Mesothelial cell of epicardium (in vitro differentiated cells): Measurements from ENCODE around the gene ZBTB6. TPM values are rescaled to one million over a fixed set of nuclear protein-coding genes. Genes with fewer than 3 reads are reported as not detected.

ENCODE experiments used
- DNase-seq, 2 experiments: peaks; one replicate each; pipeline ENCODE4 v3.0.0; 2021; ENCODE audit warnings: low spot score in 2 of 2; ENCODE audit not compliant: unreplicated experiment in 2 of 2
- H3K27ac Mint-ChIP-seq: 2 replicates; pipeline ENCODE4 v1.8.0; 2021; ENCODE audit warnings: mixed read lengths
- H3K27me3 Mint-ChIP-seq: 2 replicates; pipeline ENCODE4 v1.8.0; 2021; ENCODE audit warnings: low read depth, mixed read lengths
- H3K36me3 Mint-ChIP-seq: 2 replicates; pipeline ENCODE4 v1.8.0; 2021; ENCODE audit warnings: mixed read lengths
- H3K4me1 Mint-ChIP-seq: 2 replicates; pipeline ENCODE4 v1.8.0; 2021; ENCODE audit warnings: mixed read lengths
- H3K4me3 Mint-ChIP-seq: 2 replicates; pipeline ENCODE4 v1.8.0; 2021; ENCODE audit warnings: mild to moderate bottlenecking, moderate library complexity, mixed read lengths
- H3K9me3 Mint-ChIP-seq: 2 replicates; pipeline ENCODE4 v1.8.0; 2021; ENCODE audit warnings: mixed read lengths
- total RNA-seq: library from RNA; stranded (reverse); gene quantifications from 3 replicates; pipeline ENCODE4 v1.2.1, GENCODE V29; 2021
- TF ChIP-seq, protein P1 (sequence below): fragments of 200-600 bp; sonication (generic); IDR thresholded peaks from one replicate; pipeline ENCODE4 v1.5.0; 2021; ENCODE audit warnings: antibody characterized with exemption; ENCODE audit not compliant: unreplicated experiment

Gene ZBTB6
- total RNA-seq, 1 donor from 2014 or later: 10.4 TPM

DNA sequence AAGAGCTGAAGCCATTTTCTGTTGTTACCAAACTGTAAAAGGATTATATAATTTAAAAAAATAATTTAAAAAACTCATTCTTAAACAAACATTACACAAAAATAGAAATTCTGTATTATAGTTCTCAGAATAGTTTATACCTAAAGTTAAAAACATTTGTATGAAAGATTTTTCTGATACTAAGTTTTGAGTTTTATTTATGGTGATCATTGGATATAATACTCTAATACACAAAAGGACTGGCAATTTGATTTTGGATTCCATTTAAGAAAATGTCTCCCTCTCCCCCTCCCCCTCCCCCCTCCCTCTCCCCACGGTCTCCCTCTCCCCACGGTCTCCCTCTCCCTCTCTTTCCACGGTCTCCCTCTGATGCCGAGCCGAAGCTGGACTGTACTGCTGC lies 47.0 kb downstream of the ZBTB6 start:
- no peak for DNase-seq
- Mint-ChIP-seq H3K27ac (no peak overlapping the region), H3K36me3 (peaks cover 53% of the 10 kb centered on the region), H3K4me3 (no peak overlapping the region), H3K4me1 (no peaks in the 10 kb centered on the region), H3K9me3 (peaks cover 5% of the 10 kb centered on the region), H3K27me3 (no peaks in the 10 kb centered on the region)
- TF ChIP-seq, protein P1, sequence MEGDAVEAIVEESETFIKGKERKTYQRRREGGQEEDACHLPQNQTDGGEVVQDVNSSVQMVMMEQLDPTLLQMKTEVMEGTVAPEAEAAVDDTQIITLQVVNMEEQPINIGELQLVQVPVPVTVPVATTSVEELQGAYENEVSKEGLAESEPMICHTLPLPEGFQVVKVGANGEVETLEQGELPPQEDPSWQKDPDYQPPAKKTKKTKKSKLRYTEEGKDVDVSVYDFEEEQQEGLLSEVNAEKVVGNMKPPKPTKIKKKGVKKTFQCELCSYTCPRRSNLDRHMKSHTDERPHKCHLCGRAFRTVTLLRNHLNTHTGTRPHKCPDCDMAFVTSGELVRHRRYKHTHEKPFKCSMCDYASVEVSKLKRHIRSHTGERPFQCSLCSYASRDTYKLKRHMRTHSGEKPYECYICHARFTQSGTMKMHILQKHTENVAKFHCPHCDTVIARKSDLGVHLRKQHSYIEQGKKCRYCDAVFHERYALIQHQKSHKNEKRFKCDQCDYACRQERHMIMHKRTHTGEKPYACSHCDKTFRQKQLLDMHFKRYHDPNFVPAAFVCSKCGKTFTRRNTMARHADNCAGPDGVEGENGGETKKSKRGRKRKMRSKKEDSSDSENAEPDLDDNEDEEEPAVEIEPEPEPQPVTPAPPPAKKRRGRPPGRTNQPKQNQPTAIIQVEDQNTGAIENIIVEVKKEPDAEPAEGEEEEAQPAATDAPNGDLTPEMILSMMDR: no peak

DNA sequence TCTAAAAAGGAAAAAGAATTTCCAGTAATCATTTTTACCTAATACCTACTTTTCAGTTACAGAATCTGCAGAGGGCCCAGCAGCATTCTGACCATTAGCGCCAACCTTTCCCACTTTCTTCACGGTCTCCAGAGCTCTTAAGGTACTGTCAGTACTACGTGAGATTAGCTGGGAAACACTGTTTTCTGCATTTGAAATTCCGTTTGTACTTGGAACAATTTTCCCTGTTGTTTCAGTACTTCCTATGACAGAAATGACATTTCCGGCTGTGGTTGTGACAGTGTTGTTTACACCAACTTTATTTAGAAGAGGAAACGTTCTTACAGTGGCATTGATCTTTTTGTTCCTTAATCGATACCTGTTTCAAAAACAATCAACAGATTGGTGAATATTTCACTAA lies 47.8 kb downstream of the ZBTB6 start:
- peaks cover 5% of the 10 kb centered on the region for H3K9me3 Mint-ChIP-seq
- DNase-seq: no peak
- TF ChIP-seq, protein P1: no peak
- H3K27me3 Mint-ChIP-seq: no peaks in the 10 kb centered on the region
- no peak overlapping the region for H3K27ac Mint-ChIP-seq
- peaks cover 46% of the 10 kb centered on the region for H3K36me3 Mint-ChIP-seq
- H3K4me3 Mint-ChIP-seq: no peak overlapping the region
- no peaks in the 10 kb centered on the region for H3K4me1 Mint-ChIP-seq

DNA sequence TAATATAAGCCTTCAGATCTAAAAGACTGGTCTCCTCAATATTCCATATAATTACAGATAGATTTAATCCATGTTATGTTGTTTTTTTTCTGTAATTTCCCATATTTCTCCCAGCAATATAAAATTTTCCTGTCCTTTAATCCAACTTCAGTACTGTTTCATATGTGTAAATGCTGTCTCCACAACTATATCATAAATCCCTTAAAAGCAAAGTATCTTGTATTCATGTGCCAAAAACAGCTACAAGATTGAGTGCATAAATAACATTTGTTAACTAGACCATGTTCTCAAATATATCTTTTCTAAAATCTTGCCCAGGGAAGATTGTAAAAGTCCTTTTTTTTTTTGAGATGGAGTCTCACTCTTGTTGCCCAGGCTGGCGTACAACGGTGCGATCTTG lies 49.7 kb downstream of the ZBTB6 start:
- Mint-ChIP-seq H3K27me3 (no peaks in the 10 kb centered on the region), H3K9me3 (peaks cover 13% of the 10 kb centered on the region), H3K27ac (no peak overlapping the region), H3K4me1 (no peaks in the 10 kb centered on the region), H3K4me3 (no peak overlapping the region), H3K36me3 (peaks cover 51% of the 10 kb centered on the region)
- DNase-seq: no peak
- TF ChIP-seq, protein P1: no peak

DNA sequence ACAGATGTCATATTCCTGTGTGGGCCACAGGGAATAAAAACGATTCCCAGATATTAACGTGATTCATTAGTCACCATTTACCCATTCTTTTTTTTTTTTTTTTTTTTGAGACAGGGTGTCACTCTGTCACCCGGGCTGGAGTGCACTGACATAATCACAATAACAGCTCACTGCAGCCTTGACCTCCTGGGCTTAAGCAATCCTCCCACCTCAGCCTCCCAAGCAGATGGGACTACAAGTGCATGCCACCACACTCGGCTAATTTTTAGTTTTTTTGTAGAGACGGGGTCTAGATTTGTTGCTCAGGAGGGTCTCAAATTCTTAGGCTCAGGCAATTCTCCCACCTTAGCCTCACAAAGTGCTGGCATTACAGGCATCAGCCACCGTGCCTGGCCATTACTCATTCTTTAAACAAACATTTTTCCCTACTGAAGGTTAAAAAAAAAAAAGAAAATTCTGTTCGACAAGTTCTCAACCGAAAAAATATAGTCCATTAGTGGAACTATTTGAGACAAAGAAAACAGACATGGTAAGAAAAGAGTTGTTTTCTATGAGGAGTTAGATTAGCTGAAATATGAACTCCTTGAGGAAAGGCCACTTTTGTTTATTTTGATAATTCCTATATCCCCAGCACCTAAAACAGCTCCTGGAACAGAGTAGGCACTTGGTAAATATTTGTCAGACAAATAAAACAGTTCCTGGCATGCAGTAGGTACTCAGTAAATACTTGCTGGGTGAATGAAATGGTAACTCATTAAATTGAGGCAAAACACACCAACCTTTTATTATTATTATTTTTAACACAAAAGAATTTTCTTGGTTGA lies 52.6 kb downstream of the ZBTB6 start:
- H3K36me3 Mint-ChIP-seq: peaks cover 60% of the 10 kb centered on the region
- H3K9me3 Mint-ChIP-seq: peaks cover 13% of the 10 kb centered on the region
- H3K27ac Mint-ChIP-seq: no peak overlapping the region

More for the DNA sequence above, 52.6 kb downstream of the ZBTB6 start:
- no peak for DNase-seq
- Mint-ChIP-seq H3K4me1 (no peaks in the 10 kb centered on the region), H3K27me3 (no peaks in the 10 kb centered on the region), H3K4me3 (no peak overlapping the region)
- TF ChIP-seq, protein P1: no peak

Other genes starting within 250 kb of the ZBTB6 start
- not detected in 3 replicates for gene OR1L3, start 238.2 kb downstream of the ZBTB6 start, total RNA-seq
- gene OR1L4, start 189.3 kb downstream of the ZBTB6 start, total RNA-seq: not detected in 3 replicates
- not detected in 3 replicates for gene OR1L6, start 171.0 kb downstream of the ZBTB6 start, total RNA-seq
- gene OR5C1, start 124.4 kb downstream of the ZBTB6 start, total RNA-seq: not detected in 3 replicates
- gene OR1K1, start 113.2 kb downstream of the ZBTB6 start, total RNA-seq: not detected in 3 replicates
- gene PDCL, start 84.7 kb downstream of the ZBTB6 start, total RNA-seq: 25.7 to 30.5 TPM (median 26.8 TPM) in 3 replicates
- gene RC3H2, start 8.0 kb downstream of the ZBTB6 start, total RNA-seq: 67.9 to 68.6 TPM (median 68.3 TPM) in 3 replicates
- 15.7 to 16.7 TPM (median 16.2 TPM) in 3 replicates for gene ZBTB26, start 18.2 kb upstream of the ZBTB6 start, total RNA-seq
- 79.6 to 88.1 TPM (median 84.5 TPM) in 3 replicates for gene RABGAP1, start 27.7 kb upstream of the ZBTB6 start, total RNA-seq
- gene GPR21, start 120.3 kb upstream of the ZBTB6 start, total RNA-seq: 2.9 to 3.8 TPM (median 3.7 TPM) in 3 replicates